Activated CD4-positive, alpha-beta T cell treated with anti-CD3 and anti-CD28 coated beads for 24 hours (primary cell): ENCODE measurements around the gene TMEM171.

ENCODE experiments used
- DNase-seq, 2 donors: peaks; one replicate each; pipeline ENCODE4 v3.0.0-alpha.2; 2020; ENCODE audit warnings: low read depth in 2 of 2

TMEM171 gene

GRCh38 chr5:73121119-73121463, 716 bp downstream of the TMEM171 start:
- no peak for DNase-seq

- DNase-seq, result no peak
Observed at GRCh38 chr5:73122875-73123810, 2.8 kb downstream of the TMEM171 start.

DNA sequence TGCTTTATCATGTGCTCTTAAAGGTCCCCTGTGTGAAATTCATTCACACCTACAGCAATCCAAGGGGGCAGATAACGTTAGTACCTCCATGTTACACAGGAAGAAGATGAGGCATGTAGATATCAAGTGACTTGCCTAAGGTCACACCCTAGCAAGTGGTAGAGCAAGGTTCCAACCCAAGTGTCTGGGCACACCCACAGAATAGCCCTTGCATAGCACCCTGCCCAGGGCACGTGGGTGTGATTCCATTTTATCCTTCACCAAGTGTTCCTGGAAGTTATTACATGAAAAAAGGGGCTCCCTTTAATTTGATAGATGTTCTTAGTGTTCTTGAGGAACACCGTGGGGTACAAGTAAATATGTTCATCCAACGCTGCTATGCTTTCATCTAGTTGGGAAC, 4.9 kb downstream of the TMEM171 start:
- no peak for DNase-seq

DNA sequence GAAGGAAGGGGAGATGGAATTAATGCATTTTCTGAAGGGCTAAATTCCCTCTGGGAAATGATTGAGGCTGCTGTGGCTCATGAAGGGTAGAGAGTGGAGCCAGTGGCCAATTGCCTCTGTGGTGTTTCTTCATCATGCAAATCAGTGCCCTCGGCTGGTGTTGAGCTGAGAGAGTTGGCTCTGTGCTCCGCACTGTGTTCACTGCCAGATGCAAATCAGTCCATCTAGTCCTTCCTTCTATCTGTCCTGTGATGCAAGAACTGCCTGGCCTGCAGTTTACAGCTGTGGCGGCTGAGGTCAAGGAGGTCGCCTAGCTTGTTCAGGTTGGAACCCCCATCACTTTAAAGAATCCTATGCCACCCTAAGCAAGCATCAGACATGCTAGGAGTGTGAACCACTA, 6.0 kb downstream of the TMEM171 start:
- no peak for DNase-seq

GRCh38 chr5:73126957-73127356, 6.6 kb downstream of the TMEM171 start:
- DNase-seq, result no peak

- DNase-seq, result no peak
Observed at GRCh38 chr5:73129143-73129542, 8.8 kb downstream of the TMEM171 start.

- DNase-seq, result no peak
Observed at GRCh38 chr5:73130811-73131210, 10.4 kb downstream of the TMEM171 start.

GRCh38 chr5:73131711-73132425, 11.5 kb downstream of the TMEM171 start:
- no peak for DNase-seq

GRCh38 chr5:73132759-73133158, 12.4 kb downstream of the TMEM171 start:
- DNase-seq, result no peak

DNA sequence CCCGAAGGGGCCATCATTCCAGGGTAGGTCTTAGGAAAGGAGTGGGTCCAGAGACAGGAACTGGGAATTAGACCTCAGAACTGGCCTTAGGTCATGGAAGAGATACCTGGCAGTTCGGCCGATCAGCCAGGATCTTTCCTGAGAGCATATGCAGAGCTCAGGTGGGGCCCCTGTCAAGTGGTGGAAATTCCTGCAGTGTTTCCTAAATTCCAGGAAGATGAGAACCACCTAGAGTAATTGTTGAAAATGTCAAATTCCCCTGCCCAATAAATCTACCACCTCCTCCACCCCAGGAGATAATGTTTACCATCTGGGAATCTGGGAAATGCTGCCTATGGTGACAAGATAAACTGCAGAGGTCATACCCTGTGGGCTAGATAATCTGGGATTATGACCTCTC, 14.6 kb downstream of the TMEM171 start:
- no peak for DNase-seq

DNA sequence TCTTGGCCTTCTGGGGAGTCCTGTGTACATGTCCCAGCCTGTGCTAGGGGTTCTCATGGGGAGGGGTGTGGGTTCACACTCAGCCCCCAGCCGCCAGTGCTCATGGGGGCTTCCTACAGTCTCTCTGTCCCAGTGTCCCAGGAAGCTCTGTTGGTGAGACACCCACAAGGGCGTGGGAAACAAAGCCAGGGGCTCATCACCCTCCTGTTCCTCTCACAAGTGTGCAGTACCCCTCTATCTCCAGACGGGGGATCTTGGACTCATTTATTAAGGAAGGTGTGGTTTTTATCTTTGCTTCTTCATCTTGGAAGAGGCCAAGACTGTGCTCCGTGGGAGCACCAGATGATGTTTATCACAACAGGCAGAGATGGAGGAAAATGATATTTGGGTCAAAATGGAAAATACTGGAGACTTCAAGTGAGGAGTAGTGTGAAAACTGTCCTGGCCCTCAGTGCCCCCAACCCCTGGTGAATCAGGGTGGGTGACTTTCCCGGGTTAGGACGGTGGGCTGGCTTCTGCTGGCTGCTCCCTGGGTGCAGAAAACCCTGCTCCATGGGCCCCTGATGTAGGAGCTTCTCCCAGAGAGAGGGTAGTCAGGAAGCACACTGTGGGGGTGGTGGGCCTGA, 15.2 kb downstream of the TMEM171 start:
- DNase-seq, result no peak

DNA sequence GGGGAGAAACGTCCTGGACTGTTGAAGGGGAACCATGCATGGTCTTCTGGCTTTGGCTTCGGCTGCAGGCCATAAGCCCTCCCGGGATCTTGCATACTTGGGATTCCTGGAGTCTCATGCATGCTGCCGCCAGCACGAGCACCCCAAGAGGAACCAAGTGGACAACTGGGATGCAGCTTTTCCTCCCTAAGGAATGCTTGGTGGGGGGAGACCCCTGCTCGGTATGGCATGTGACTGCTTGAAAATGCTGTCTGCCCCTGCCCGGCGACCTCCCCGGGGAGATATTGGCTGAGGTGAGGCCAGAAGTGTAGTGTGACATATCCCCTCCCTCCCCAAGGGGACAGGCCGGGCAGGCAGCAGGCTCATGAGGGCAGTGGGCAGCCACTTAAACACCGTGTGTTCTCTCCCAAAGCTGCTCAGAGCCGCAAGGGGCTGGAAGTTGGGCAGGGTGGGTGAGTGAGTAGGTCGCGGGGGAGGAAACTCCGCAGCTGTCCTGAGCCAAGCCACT, 15.7 kb downstream of the TMEM171 start:
- DNase-seq, result no peak

DNA sequence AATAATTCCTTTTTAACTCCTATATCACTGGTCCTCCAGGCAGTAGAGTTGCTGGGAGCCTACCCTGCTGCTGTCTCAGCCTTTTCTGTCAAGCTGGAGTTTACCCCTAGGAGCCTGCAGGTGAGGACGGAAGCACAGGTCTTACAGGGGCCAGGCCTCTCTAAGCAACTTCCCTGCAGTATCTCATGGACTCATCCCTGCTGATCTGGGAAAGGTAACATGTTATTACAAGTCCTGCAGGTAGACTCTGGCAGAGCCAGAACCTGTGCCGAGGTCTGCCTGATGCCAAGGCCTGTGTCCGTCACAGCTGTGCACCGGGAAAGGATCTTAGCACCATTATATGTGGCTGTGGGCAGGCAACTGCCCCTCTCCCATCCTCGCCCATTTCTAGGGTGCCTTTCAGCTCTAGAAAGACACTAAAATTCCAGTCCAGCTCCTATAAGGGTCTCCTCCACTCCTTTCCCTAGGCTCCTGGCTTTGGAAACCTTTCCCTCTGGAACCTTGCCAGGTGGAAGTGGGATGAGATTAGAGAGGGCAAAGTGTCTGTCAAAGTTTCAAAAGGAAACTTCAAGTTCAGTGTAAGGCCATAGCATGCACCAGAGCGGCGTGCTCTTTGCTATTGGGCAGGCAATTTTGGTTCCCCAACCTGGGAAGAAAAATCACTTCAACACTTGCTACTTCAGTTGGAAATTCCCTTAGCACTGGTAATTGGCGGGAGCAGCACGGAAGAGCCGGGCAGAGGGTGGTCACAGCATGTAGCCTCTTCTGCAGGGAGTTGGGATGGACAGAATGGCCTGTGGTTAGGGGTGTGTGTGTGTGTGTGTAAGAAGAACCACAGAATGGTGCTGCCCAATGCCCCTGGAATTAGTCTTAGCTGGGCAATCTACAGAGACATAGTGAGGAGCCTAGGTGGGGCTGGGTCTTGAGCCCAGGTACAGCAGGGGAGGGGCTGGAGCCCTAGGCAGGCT, 17.5 kb downstream of the TMEM171 start:
- no peak for DNase-seq

DNA sequence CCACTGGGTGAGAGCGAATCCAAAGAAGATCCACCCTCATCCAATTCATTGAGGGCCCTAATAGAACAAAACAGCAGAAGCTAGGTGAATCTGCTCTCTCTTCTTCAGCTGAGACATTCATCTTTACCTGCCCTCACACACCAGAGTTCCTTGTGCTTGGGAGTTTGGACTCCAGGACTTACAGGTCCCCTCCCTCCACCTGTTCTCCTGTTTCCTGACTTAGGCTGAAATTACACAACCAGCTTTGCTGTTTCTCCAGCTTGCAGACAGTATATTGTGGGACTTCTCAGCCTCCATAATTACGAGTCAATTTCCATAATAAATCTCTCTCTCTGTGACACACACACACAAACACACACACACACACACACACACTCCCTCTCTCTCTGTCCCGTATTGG, 19.1 kb downstream of the TMEM171 start:
- no peak for DNase-seq

GRCh38 chr5:73140801-73141200, 20.4 kb downstream of the TMEM171 start:
- DNase-seq, result no peak

- DNase-seq, result no peak
Observed at GRCh38 chr5:73142035-73142434, 21.7 kb downstream of the TMEM171 start.

DNA sequence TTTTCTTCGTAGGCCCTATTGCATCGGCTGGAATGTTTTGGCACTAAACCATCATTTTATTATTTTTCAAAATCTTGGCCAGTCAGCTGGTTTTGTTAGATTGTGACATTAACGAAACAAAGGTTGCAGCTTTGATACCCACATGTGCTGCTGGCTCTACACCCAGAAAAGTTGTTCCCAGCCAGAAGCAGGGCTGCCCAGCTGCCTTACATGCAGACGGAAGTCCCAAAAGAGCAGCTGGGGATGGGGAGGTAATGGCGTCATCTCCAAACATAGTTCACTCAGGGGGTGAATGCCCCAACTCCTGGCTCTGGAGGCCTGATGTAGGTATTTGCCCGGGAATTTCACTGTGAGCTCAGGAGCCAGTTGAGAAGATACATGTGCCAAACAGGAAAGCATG, 23.3 kb downstream of the TMEM171 start:
- DNase-seq, result no peak

GRCh38 chr5:73149540-73149939, 29.2 kb downstream of the TMEM171 start:
- no peak for DNase-seq

- no peak for DNase-seq
Observed at GRCh38 chr5:73150876-73151275, 30.5 kb downstream of the TMEM171 start.

DNA sequence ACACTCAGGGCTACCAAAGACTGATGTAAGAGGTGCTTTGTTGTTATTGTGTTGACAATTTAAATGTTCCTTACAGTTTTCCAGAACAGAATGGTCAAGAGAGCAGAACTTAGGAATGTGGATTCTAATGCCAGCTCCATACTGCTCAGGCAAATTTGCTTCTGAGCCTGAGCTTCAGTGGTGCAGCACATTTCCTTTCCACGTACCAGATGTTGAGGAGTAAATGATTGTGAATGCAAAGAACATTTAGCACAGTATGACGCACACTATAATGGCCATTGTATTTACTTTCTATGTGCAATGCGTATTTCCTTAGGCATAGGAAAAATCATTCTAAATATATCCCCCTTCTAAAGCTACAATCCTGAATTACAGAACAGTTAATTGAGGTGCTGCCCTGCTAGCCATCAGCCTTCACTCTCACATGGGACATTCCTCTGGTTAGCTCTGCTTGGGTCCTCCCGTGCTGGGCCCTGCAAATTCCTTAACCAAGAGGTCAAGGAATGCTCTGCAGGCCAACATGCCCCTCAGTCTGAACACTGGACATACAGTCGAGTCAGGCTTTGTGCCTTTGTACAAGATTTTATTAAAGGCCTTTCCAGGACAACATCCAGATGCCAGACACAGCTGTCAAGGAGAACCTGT, 31.5 kb downstream of the TMEM171 start:
- DNase-seq, result no peak
